ENCODE results near the gene TEX14. TPM values are rescaled to one million over a fixed set of nuclear protein-coding genes. Genes with fewer than 3 reads are reported as not detected.
"Not testable (repeated sequence)": the region's sequence is repeated elsewhere in the genome, so short reads cannot be mapped to it uniquely, and the experiment has no call there.

TEX14 gene
- total RNA-seq, 3 donors from 2014 or later: 0.16 to 0.33 (median 0.29) TPM

GRCh38 chr17:58694826-58695225 lies 3.0 kb upstream of the TEX14 start:
- Histone ChIP-seq H3K36me3 (no peaks in the 10 kb centered on the region), H3K4me3 (no peak overlapping the region), H3K4me1 (no peaks in the 10 kb centered on the region), H3K27me3 (no peaks in the 10 kb centered on the region), H3K9me3 (no peaks in the 10 kb centered on the region), H3K27ac (no peak overlapping the region)
- intact Hi-C loops (cut with DNase I; ENCODE audit: low total_unique reads): no loop called here
- no peak for DNase-seq (ENCODE audit: low spot score in 2 of 2)
- TF ChIP-seq CTCF (IDR thresholded peaks at IDR 0.05) (no peak), POLR2AphosphoS5 (IDR thresholded peaks at IDR 0.05) (no peak), POLR2A (IDR thresholded peaks at IDR 0.05) (no peak)

GRCh38 chr17:58694302-58694701 lies 2.5 kb upstream of the TEX14 start:
- no peaks in the 10 kb centered on the region for H3K27me3 ChIP-seq
- H3K4me1 ChIP-seq: no peaks in the 10 kb centered on the region
- H3K27ac ChIP-seq: no peak overlapping the region
- no peaks in the 10 kb centered on the region for H3K9me3 ChIP-seq
- H3K36me3 ChIP-seq: no peaks in the 10 kb centered on the region
- no peak for DNase-seq (ENCODE audit: low spot score in 2 of 2)
- intact Hi-C loops (cut with DNase I; ENCODE audit: low total_unique reads): no loop called here
- H3K4me3 ChIP-seq: no peak overlapping the region
- TF ChIP-seq CTCF (IDR thresholded peaks at IDR 0.05) (no peak), POLR2AphosphoS5 (IDR thresholded peaks at IDR 0.05) (no peak), POLR2A (IDR thresholded peaks at IDR 0.05) (no peak)

GRCh38 chr17:58693751-58694150 lies 1.9 kb upstream of the TEX14 start:
- DNase-seq (ENCODE audit: low spot score in 2 of 2): no peak
- no peak overlapping the region for H3K4me3 ChIP-seq
- no peak for TF ChIP-seq POLR2AphosphoS5 (IDR thresholded peaks at IDR 0.05)
- no peak for TF ChIP-seq POLR2A (IDR thresholded peaks at IDR 0.05)
- TF ChIP-seq CTCF (IDR thresholded peaks at IDR 0.05): no peak
- no peaks in the 10 kb centered on the region for H3K36me3 ChIP-seq
- no peaks in the 10 kb centered on the region for H3K9me3 ChIP-seq
- H3K4me1 ChIP-seq: no peaks in the 10 kb centered on the region
- no peaks in the 10 kb centered on the region for H3K27me3 ChIP-seq
- H3K27ac ChIP-seq: no peak overlapping the region
- intact Hi-C loops (cut with DNase I; ENCODE audit: low total_unique reads): no loop called here

- peak overlapping the region; percentile 87 to 91 for H3K27ac ChIP-seq
- H3K4me1 ChIP-seq: no peaks in the 10 kb centered on the region
- DNase-seq (ENCODE audit: low spot score in 2 of 2): no peak
- H3K9me3 ChIP-seq: no peaks in the 10 kb centered on the region
- intact Hi-C loops (cut with DNase I; ENCODE audit: low total_unique reads): no loop called here
- TF ChIP-seq POLR2AphosphoS5 (IDR thresholded peaks at IDR 0.05) (no peak), POLR2A (IDR thresholded peaks at IDR 0.05) (no peak), CTCF (IDR thresholded peaks at IDR 0.05) (no peak)
- no peaks in the 10 kb centered on the region for H3K36me3 ChIP-seq
- H3K27me3 ChIP-seq: no peaks in the 10 kb centered on the region
- peak overlapping the region; percentile 54 to 79 (median 71) for H3K4me3 ChIP-seq
Measured at GRCh38 chr17:58693208-58693607, 1.4 kb upstream of the TEX14 start.

GRCh38 chr17:58692239-58693055 lies 602 bp upstream of the TEX14 start, which contains the start of gene RAD51C:
TSS of gene RAD51C (plus strand) at chr17:58692602. CDS start at chr17:58692644, 42 bp downstream.
- no peaks in the 10 kb centered on the region for H3K4me1 ChIP-seq
- TF ChIP-seq POLR2A (IDR thresholded peaks at IDR 0.05): peak; percentile 67
- no peak for TF ChIP-seq CTCF (IDR thresholded peaks at IDR 0.05)
- TF ChIP-seq POLR2AphosphoS5 (IDR thresholded peaks at IDR 0.05): peak in 2 of 3 donors; percentile 73 to 86
- no peaks in the 10 kb centered on the region for H3K36me3 ChIP-seq
- H3K4me3 ChIP-seq: peak within 1 kb of the TSS; percentile 54 to 79 (median 71)
- no peaks in the 10 kb centered on the region for H3K27me3 ChIP-seq
- intact Hi-C loops (cut with DNase I; ENCODE audit: low total_unique reads): no loop called here
- peak; percentile 61 to 67 for DNase-seq (ENCODE audit: low spot score in 2 of 2)
- peak within 1 kb of the TSS; percentile 87 to 91 for H3K27ac ChIP-seq
- H3K9me3 ChIP-seq: no peaks in the 10 kb centered on the region

- H3K9me3 ChIP-seq; H3K27ac ChIP-seq; DNase-seq (ENCODE audit: low spot score in 2 of 2); H3K36me3 ChIP-seq; H3K4me1 ChIP-seq; H3K27me3 ChIP-seq; intact Hi-C loops (cut with DNase I; ENCODE audit: low total_unique reads); H3K4me3 ChIP-seq: not testable (repeated sequence)
Measured at GRCh38 chr17:58690033-58690432, 1.8 kb downstream of the TEX14 start.

All from breast epithelium (tissue), 4 donors.